ENCODE measurements around the gene PVALEF. TPM values are rescaled to one million over a fixed set of nuclear protein-coding genes. Genes with fewer than 3 reads are reported as not detected.

PVALEF gene
- total RNA-seq, 4 donors from 2014 or later = not detected

GRCh38 chr17:81159611-81160265 lies 5.6 kb upstream of the PVALEF start:
- Histone ChIP-seq H3K36me3 (no peaks in the 10 kb centered on the region), H3K27me3 (no peaks in the 10 kb centered on the region), H3K4me1 (no peaks in the 10 kb centered on the region), H3K4me3 (replicated peaks in 1 of 3) (no peak overlapping the region), H3K9me3 (no peaks in the 10 kb centered on the region), H3K27ac (peak overlapping the region in 1 of 3 donors; percentile 30)
- TF ChIP-seq CTCF (IDR thresholded peaks at IDR 0.05) (no peak), POLR2A (IDR thresholded peaks at IDR 0.05) (no peak)
- intact Hi-C loops (cut with DNase I) = no loop called here
- DNase-seq = no peak
- WGBS, 2 donors = 60 to 86% methylated on average over 1 to 7 of the region's 25 CpGs

GRCh38 chr17:81160306-81160705 lies 5.0 kb upstream of the PVALEF start:
- Histone ChIP-seq H3K27me3 (no peaks in the 10 kb centered on the region), H3K9me3 (no peaks in the 10 kb centered on the region), H3K27ac (peak overlapping the region in 1 of 3 donors; percentile 30), H3K36me3 (no peaks in the 10 kb centered on the region), H3K4me1 (peaks cover 2 to 4% of the 10 kb centered on the region in 2 donors), H3K4me3 (replicated peaks in 1 of 3) (no peak overlapping the region)
- no peak for TF ChIP-seq POLR2A (IDR thresholded peaks at IDR 0.05)
- no peak for TF ChIP-seq CTCF (IDR thresholded peaks at IDR 0.05)
- 59 to 89% methylated on average over 3 to 18 of the region's 28 CpGs for WGBS, 2 donors
- intact Hi-C loops (cut with DNase I) = no loop called here
- DNase-seq = peak in 1 of 2 donors; percentile 10

- TF ChIP-seq POLR2A (IDR thresholded peaks at IDR 0.05) (no peak), CTCF (IDR thresholded peaks at IDR 0.05) (no peak)
- Histone ChIP-seq H3K36me3 (no peaks in the 10 kb centered on the region), H3K4me1 (peaks cover 6 to 9% of the 10 kb centered on the region in 2 donors), H3K27me3 (no peaks in the 10 kb centered on the region), H3K9me3 (no peaks in the 10 kb centered on the region), H3K4me3 (replicated peaks in 1 of 3) (no peak overlapping the region), H3K27ac (peak overlapping the region in 1 of 3 donors; percentile 30)
- no peak for DNase-seq
- intact Hi-C loops (cut with DNase I) = no loop called here
- 75 to 83% methylated on average over 21 to 29 of the region's 32 CpGs for WGBS, 2 donors
Observed at GRCh38 chr17:81160747-81161453, 4.4 kb upstream of the PVALEF start.

- H3K27ac ChIP-seq = no peak overlapping the region
- no peaks in the 10 kb centered on the region for H3K9me3 ChIP-seq
- H3K4me3 ChIP-seq (replicated peaks in 1 of 3) = no peak overlapping the region
- TF ChIP-seq POLR2A (IDR thresholded peaks at IDR 0.05) (no peak), CTCF (IDR thresholded peaks at IDR 0.05) (no peak)
- DNase-seq = no peak
- H3K27me3 ChIP-seq = no peaks in the 10 kb centered on the region
- no peaks in the 10 kb centered on the region for H3K36me3 ChIP-seq
- 91 to 96% methylated on average over 15 of the region's 15 CpGs for WGBS, 2 donors
- peaks cover 7 to 11% of the 10 kb centered on the region in 2 donors for H3K4me1 ChIP-seq
- intact Hi-C loops (cut with DNase I) = no loop called here
Observed at GRCh38 chr17:81161536-81161935, 3.8 kb upstream of the PVALEF start.

- no peaks in the 10 kb centered on the region for H3K36me3 ChIP-seq
- no peak for TF ChIP-seq CTCF (IDR thresholded peaks at IDR 0.05)
- no peak for TF ChIP-seq POLR2A (IDR thresholded peaks at IDR 0.05)
- no peak overlapping the region for H3K27ac ChIP-seq
- no peak for DNase-seq
- intact Hi-C loops (cut with DNase I) = no loop called here
- no peak overlapping the region for H3K4me3 ChIP-seq (replicated peaks in 1 of 3)
- 82 to 93% methylated on average over 3 to 8 of the region's 16 CpGs for WGBS, 2 donors
- H3K27me3 ChIP-seq = no peaks in the 10 kb centered on the region
- peaks cover 10 to 14% of the 10 kb centered on the region in 2 donors for H3K4me1 ChIP-seq
- H3K9me3 ChIP-seq = no peaks in the 10 kb centered on the region
Observed at GRCh38 chr17:81161972-81162371, 3.3 kb upstream of the PVALEF start.
